K562 (cell line): ENCODE data around the gene EFCC1. TPM values are rescaled to one million over a fixed set of nuclear protein-coding genes. Genes with fewer than 3 reads are reported as not detected.

ENCODE experiments used
- ATAC-seq: fragments of 200-7000 bp; cut with Tn5 transposase; 3 replicates; pipeline ENCODE4 v1.9.1; 2020; ENCODE audit warnings: moderate library complexity
- BruUV-seq: library from RNA; stranded (reverse); fragments of 400-500 nt; replicated peaks from 2 replicates; lab custom pipeline; 2021; lab: Mats Ljungman, UMichigan
- CTCF ChIA-PET: fragments of 300-600 bp; formaldehyde crosslinking; extraction: SDS; loops from one replicate; lab custom pipeline; 2021; ENCODE audit warnings: low intra/inter-chr PET ratio; lab: Yijun Ruan, JAX
- POLR2A ChIA-PET: fragments of 300-600, 350-650 bp; sonication (Branson Sonifier 250); formaldehyde crosslinking; extraction: SDS; loops from one replicate; lab custom pipeline; 2021; ENCODE audit warnings: antibody characterized with exemption, inconsistent platforms; lab: Yijun Ruan, JAX
- DNase-seq, 4 experiments: peaks; one replicate each; pipeline versions ENCODE4 v3.0.0 to v3.0.0-alpha.2; 2011 to 2018; ENCODE audit warnings: low spot score in 3 of 4, mixed read lengths in 3 of 4; ENCODE audit errors: extremely low read depth in 1 of 4
- FAIRE-seq: peaks from 2 replicates; lab custom pipeline; 2011; peaks lifted over from hg19 to GRCh38; lab: Jason Lieb, UNC
- H2AFZ ChIP-seq: 2 replicates; pipeline ENCODE4 v1.6.0; 2011; ENCODE audit warnings: low read depth, low read length, control low read depth, inconsistent platforms
- H3K27ac ChIP-seq: fragments of 200-600 bp; 3 replicates; pipeline ENCODE4 v1.8.0; 2011; ENCODE audit warnings: low read depth, mild to moderate bottlenecking, control low read depth, inconsistent platforms, low read length, moderate library complexity, mixed read lengths; ENCODE audit errors: extremely low read depth
- H3K27me3 ChIP-seq, 2 experiments: fragments of 300-600 bp in 1 of 2; 2 replicates in 1 of 2; 3 replicates in 1 of 2; pipeline versions ENCODE4 v1.6.0 to v1.8.0; 2011; ENCODE audit warnings: inconsistent platforms in 2 of 2, low read length in 2 of 2, mild to moderate bottlenecking in 1 of 2, mixed read lengths in 1 of 2, moderate library complexity in 1 of 2; ENCODE audit not compliant: control insufficient read depth in 2 of 2, insufficient read depth in 2 of 2
- H3K36me3 ChIP-seq: fragments of 300-600 bp; 3 replicates; pipeline ENCODE4 v1.8.0; 2011; ENCODE audit warnings: mild to moderate bottlenecking, low read length, inconsistent platforms; ENCODE audit not compliant: control insufficient read depth, insufficient read depth
- H3K4me1 ChIP-seq, 2 experiments: fragments of 200-600 bp in 1 of 2; replicated peaks in 1 of 2; 2 replicates in 1 of 2; 3 replicates in 1 of 2; pipeline versions ENCODE4 v1.5.1 to v1.8.0; 2011; ENCODE audit warnings: inconsistent platforms in 2 of 2, low read length in 2 of 2, mild to moderate bottlenecking in 1 of 2, mixed read lengths in 1 of 2, moderate library complexity in 1 of 2; ENCODE audit not compliant: control insufficient read depth in 2 of 2, insufficient read depth in 2 of 2
- H3K4me2 ChIP-seq: 2 replicates; pipeline ENCODE4 v1.6.1; 2011; ENCODE audit warnings: low read length, control low read depth, inconsistent platforms, mixed read lengths; ENCODE audit not compliant: insufficient read depth
- H3K4me3 ChIP-seq: fragments of 200-600 bp; sonication (generic), shearing (Covaris generic); 2 replicates; pipeline ENCODE4 v1.5.1; 2016; ENCODE audit warnings: control low read depth, inconsistent platforms
- H3K79me2 ChIP-seq: fragments of 200-600 bp; 3 replicates; pipeline ENCODE4 v1.8.0; 2011; ENCODE audit warnings: low read length, inconsistent platforms; ENCODE audit not compliant: control insufficient read depth, insufficient read depth
- H3K9ac ChIP-seq, 2 experiments: 2 replicates each; pipeline versions ENCODE4 v1.6.0 to v1.6.1; 2011; ENCODE audit warnings: low read depth in 2 of 2, low read length in 2 of 2, control low read depth in 1 of 2, inconsistent platforms in 1 of 2, mild to moderate bottlenecking in 1 of 2, mixed read lengths in 1 of 2; ENCODE audit not compliant: insufficient read depth in 1 of 2
- H3K9me1 ChIP-seq: one replicate; pipeline ENCODE4 v1.6.0; 2011; ENCODE audit warnings: inconsistent platforms, mild to moderate bottlenecking, low read length, moderate library complexity; ENCODE audit not compliant: control insufficient read depth, insufficient read depth
- H3K9me3 ChIP-seq: replicated peaks from 2 replicates; pipeline ENCODE4 v1.5.1; 2011; ENCODE audit warnings: low read depth, low read length, inconsistent platforms; ENCODE audit not compliant: control insufficient read depth, insufficient read depth
- H4K20me1 ChIP-seq: replicated peaks from 2 replicates; pipeline ENCODE4 v1.6.1; 2011; ENCODE audit warnings: low read length, inconsistent platforms, mixed read lengths; ENCODE audit not compliant: control insufficient read depth, insufficient read depth
- FOXJ2 ChIP-seq: fragments of 200-800 bp; sonication (Bioruptor generic); IDR thresholded peaks from 2 replicates; pipeline ENCODE4 v1.6.1; 2016; ENCODE audit warnings: missing genetic modification characterization, missing compliant biosample characterization
- GTF2A2 ChIP-seq: IDR thresholded peaks from 2 replicates; pipeline ENCODE4 v1.6.1; 2016; ENCODE audit warnings: mild to moderate bottlenecking, missing genetic modification characterization, missing compliant biosample characterization
- PTRF ChIP-seq: fragments of 450-650 bp; IDR thresholded peaks from 2 replicates; pipeline ENCODE4 v1.6.1; 2016; ENCODE audit warnings: mild to moderate bottlenecking, missing genetic modification characterization, missing compliant biosample characterization
- RBBP5 ChIP-seq: fragments of 200-600 bp; sonication (generic); IDR thresholded peaks from 2 replicates; pipeline ENCODE4 v1.6.1; 2012; ENCODE audit warnings: borderline replicate concordance, mild to moderate bottlenecking, low read length, control low read depth, inconsistent platforms; ENCODE audit not compliant: insufficient read depth, poor library complexity, severe bottlenecking
- RBFOX2 ChIP-seq: fragments of 200-400 bp; formaldehyde crosslinking; IDR thresholded peaks from 2 replicates; pipeline ENCODE4 v1.6.1; 2017; ENCODE audit warnings: low read depth, mild to moderate bottlenecking, low read length, moderate library complexity
- ZFPM2 ChIP-seq: fragments of 250-450 bp; sonication (Bioruptor Pico); IDR thresholded peaks from 2 replicates; pipeline ENCODE4 v1.5.1; 2022; ENCODE audit warnings: mild to moderate bottlenecking
- ZNF551 ChIP-seq: fragments of 250-450 bp; sonication (Bioruptor Pico); IDR thresholded peaks from 2 replicates; pipeline ENCODE4 v1.5.0; 2021; ENCODE audit warnings: mild to moderate bottlenecking, moderate library complexity
- WGBS: fragments of 100-300 bp; shearing (Covaris generic); methylation state at CpG from one replicate; pipeline ENCODE4 v1.1.6; 2016; ENCODE audit warnings: low coverage, mixed read lengths; ENCODE audit not compliant: insufficient coverage; ENCODE audit errors: missing lambda C conversion rate; 5-methylcytosine and 5-hydroxymethylcytosine counted together
- in situ Hi-C: fragments of 300-500 bp; cut with MboI; formaldehyde crosslinking; loops from 4 replicates; pipeline ENCODE4 v1.15.0; 2018; ENCODE audit warnings: inconsistent platforms, mixed read lengths
- intact Hi-C: fragments of 100-400 bp; cut with micrococcal nuclease; formaldehyde crosslinking; loops from 2 replicates; pipeline ENCODE4 v1.14.2; 2022
- polyA plus RNA-seq, 8 experiments: library from polyadenylated mRNA; depleted of rRNA in 4 of 8; stranded (reverse) in 5 of 8; unstranded in 3 of 8; fragments of >200 nt; fragmentation: Nextera tagmentation in 2 of 8; fragmentation: Illumina TruSeq in 1 of 8; extraction: Ambion mirVana in 2 of 8; extraction: Trizol in 1 of 8; gene quantifications; 2 replicates each; pipeline versions ENCODE4 v1.2.1 to v1.2.3, GENCODE V29; 2011 to 2014; ENCODE audit warnings: inconsistent platforms in 1 of 8, missing spikeins in 1 of 8
- total RNA-seq, 7 experiments: library from RNA; depleted of rRNA in 6 of 7; stranded (reverse); fragments of >200 nt in 6 of 7; fragmentation: Illumina TruSeq in 2 of 7; extraction: Trizol in 2 of 7; gene quantifications; 2 replicates each; pipeline versions ENCODE4 v1.2.1 to v1.2.3, GENCODE V29; 2011 to 2021; ENCODE audit warnings: low replicate concordance in 1 of 7
- TF ChIP-seq, protein P1 (sequence below): fragments of 450-650 bp; formaldehyde crosslinking; IDR thresholded peaks from 2 replicates; pipeline ENCODE4 v1.4.0; 2020; ENCODE audit warnings: mild to moderate bottlenecking, mixed read lengths
- TF ChIP-seq, protein P2 (sequence below), 2 experiments: fragments of 450-650 bp; formaldehyde crosslinking in 1 of 2; IDR thresholded peaks; 2 replicates each; pipeline versions ENCODE4 v1.4.0 to v1.6.1; 2014 to 2020; ENCODE audit warnings: mild to moderate bottlenecking in 2 of 2, borderline replicate concordance in 1 of 2, low read depth in 1 of 2

Gene EFCC1
- total and polyA plus RNA-seq, 9 of the 15 experiments (the other 6 are each of a cell fraction or from before 2014, with no cell fraction given) = not detected

DNA sequence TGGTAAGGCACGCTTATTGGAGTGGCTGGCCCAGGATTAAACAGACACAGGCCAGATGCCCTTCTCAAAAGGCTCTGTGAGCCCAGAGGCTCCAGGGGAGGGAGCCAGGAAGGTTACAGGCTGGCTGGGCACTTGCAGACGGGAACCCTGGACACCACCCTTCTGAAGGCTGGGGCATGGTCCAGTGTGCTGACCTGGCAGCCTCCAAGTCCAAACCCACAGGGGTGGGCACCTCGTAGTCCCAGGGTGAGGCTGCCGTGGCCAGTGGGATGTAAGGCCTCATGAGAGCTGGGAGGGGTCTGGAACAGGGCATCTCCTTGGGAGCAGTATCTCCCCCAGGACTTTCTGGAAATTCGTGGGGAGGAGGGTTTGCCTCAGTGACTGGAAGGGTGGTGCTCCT lies 19.6 kb downstream of the EFCC1 start:
- H3K4me3 ChIP-seq = no peak overlapping the region
- H4K20me1 ChIP-seq = 0 out of 2 replicates have a peak, but pooled peaks cover 10% of the 10 kb centered on the region
- WGBS = 24% methylated on average over 5 of the region's 5 CpGs
- DNase-seq = no peak
- no peak for ATAC-seq
- no peaks in the 10 kb centered on the region for H3K9me3 ChIP-seq
- no peak overlapping the region for H3K9ac ChIP-seq
- POLR2A ChIA-PET = no interaction called here
- H3K27ac ChIP-seq = no peak overlapping the region
- no peak for FAIRE-seq
- no peaks in the 10 kb centered on the region for H3K36me3 ChIP-seq
- no peak overlapping the region for H2AFZ ChIP-seq
- H3K4me1 ChIP-seq = peaks cover 22 to 33% of the 10 kb centered on the region in 2 experiments
- CTCF ChIA-PET = no interaction called here
- intact Hi-C loops (loop anchor here (10.0 kb wide), 1 partner anchor 64 kb away; no protein-coding TSS in a partner anchor), in situ Hi-C loops (no loop called here)
- no peaks in the 10 kb centered on the region for H3K79me2 ChIP-seq
- H3K4me2 ChIP-seq = no peak overlapping the region
- H3K9me1 ChIP-seq = no peaks in the 10 kb centered on the region
- no TSS peak for BruUV-seq
- no peaks in the 10 kb centered on the region for H3K27me3 ChIP-seq
- TF ChIP-seq RBBP5 = no peak
- no peak for TF ChIP-seq FOXJ2 (tag)
- TF ChIP-seq, protein P1, sequence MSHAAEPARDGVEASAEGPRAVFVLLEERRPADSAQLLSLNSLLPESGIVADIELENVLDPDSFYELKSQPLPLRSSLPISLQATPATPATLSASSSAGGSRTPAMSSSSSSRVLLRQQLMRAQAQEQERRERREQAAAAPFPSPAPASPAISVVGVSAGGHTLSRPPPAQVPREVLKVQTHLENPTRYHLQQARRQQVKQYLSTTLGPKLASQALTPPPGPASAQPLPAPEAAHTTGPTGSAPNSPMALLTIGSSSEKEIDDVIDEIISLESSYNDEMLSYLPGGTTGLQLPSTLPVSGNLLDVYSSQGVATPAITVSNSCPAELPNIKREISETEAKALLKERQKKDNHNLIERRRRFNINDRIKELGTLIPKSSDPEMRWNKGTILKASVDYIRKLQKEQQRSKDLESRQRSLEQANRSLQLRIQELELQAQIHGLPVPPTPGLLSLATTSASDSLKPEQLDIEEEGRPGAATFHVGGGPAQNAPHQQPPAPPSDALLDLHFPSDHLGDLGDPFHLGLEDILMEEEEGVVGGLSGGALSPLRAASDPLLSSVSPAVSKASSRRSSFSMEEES = no peak
- TF ChIP-seq PTRF (tag) = no peak
- TF ChIP-seq ZNF551 (CRISPR knock-in tag) = no peak
- TF ChIP-seq GTF2A2 (tag) = no peak
- TF ChIP-seq RBFOX2 = no peak
- TF ChIP-seq, protein P2, sequence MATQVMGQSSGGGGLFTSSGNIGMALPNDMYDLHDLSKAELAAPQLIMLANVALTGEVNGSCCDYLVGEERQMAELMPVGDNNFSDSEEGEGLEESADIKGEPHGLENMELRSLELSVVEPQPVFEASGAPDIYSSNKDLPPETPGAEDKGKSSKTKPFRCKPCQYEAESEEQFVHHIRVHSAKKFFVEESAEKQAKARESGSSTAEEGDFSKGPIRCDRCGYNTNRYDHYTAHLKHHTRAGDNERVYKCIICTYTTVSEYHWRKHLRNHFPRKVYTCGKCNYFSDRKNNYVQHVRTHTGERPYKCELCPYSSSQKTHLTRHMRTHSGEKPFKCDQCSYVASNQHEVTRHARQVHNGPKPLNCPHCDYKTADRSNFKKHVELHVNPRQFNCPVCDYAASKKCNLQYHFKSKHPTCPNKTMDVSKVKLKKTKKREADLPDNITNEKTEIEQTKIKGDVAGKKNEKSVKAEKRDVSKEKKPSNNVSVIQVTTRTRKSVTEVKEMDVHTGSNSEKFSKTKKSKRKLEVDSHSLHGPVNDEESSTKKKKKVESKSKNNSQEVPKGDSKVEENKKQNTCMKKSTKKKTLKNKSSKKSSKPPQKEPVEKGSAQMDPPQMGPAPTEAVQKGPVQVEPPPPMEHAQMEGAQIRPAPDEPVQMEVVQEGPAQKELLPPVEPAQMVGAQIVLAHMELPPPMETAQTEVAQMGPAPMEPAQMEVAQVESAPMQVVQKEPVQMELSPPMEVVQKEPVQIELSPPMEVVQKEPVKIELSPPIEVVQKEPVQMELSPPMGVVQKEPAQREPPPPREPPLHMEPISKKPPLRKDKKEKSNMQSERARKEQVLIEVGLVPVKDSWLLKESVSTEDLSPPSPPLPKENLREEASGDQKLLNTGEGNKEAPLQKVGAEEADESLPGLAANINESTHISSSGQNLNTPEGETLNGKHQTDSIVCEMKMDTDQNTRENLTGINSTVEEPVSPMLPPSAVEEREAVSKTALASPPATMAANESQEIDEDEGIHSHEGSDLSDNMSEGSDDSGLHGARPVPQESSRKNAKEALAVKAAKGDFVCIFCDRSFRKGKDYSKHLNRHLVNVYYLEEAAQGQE (IDR thresholded peaks at IDR 0.05; ENCODE audit: borderline replicate concordance) = no peak
- TF ChIP-seq, protein P2 (CRISPR knock-in tag; IDR thresholded peaks at IDR 0.05; ENCODE audit: low read depth) = no peak
- no peak for TF ChIP-seq ZFPM2 (CRISPR knock-in tag)
